SIG-M5 (cell line): ENCODE data around the gene CCNH.

Source experiments
- DNase-seq: peaks from one replicate; lab custom pipeline; 2025; lab: John Stamatoyannopoulos, UW

The CCNH gene

GRCh38 chr5:87412630-87413342 lies at the start of gene CCNH:
Gene CCNH, minus strand, starts transcription at chr5:87412930. Its CDS starts 136 bp downstream, at chr5:87412794.
- peak; percentile 96 for DNase-seq

- DNase-seq = no peak
These were observed 45.0 kb upstream of the CCNH start for GRCh38 chr5:87457706-87458105.

- no peak for DNase-seq
These were observed 41.1 kb upstream of the CCNH start for GRCh38 chr5:87453801-87454200.

- no peak for DNase-seq
These were observed 40.1 kb upstream of the CCNH start for GRCh38 chr5:87452837-87453236.

- DNase-seq = no peak
These were observed 29.7 kb upstream of the CCNH start for GRCh38 chr5:87442419-87442818.

GRCh38 chr5:87438231-87438630 lies 25.5 kb upstream of the CCNH start:
- no peak for DNase-seq

GRCh38 chr5:87437724-87438123 lies 25.0 kb upstream of the CCNH start:
- no peak for DNase-seq

- DNase-seq = no peak
These were observed 22.5 kb upstream of the CCNH start for GRCh38 chr5:87435144-87435694.

- DNase-seq = no peak
These were observed 21.7 kb upstream of the CCNH start for GRCh38 chr5:87434461-87434860.

GRCh38 chr5:87433945-87434344 lies 21.2 kb upstream of the CCNH start:
- no peak for DNase-seq

GRCh38 chr5:87432460-87432859 lies 19.7 kb upstream of the CCNH start:
- no peak for DNase-seq

GRCh38 chr5:87430863-87431457 lies 18.2 kb upstream of the CCNH start:
- DNase-seq = no peak

GRCh38 chr5:87423755-87424154 lies 11.0 kb upstream of the CCNH start:
- DNase-seq = no peak

GRCh38 chr5:87421307-87421706 lies 8.6 kb upstream of the CCNH start:
- no peak for DNase-seq

- DNase-seq = no peak
These were observed 5.8 kb upstream of the CCNH start for GRCh38 chr5:87418506-87418905.

GRCh38 chr5:87413343-87413645 lies 564 bp upstream of the CCNH start:
- DNase-seq = no peak

- DNase-seq = no peak
These were observed 629 bp downstream of the CCNH start for GRCh38 chr5:87411973-87412629.

- no peak for DNase-seq
These were observed 1.2 kb downstream of the CCNH start for GRCh38 chr5:87411586-87411972.

GRCh38 chr5:87410931-87411330 lies 1.8 kb downstream of the CCNH start:
- DNase-seq = no peak

- no peak for DNase-seq
These were observed 4.5 kb downstream of the CCNH start for GRCh38 chr5:87408204-87408603.

GRCh38 chr5:87405472-87406155 lies 7.1 kb downstream of the CCNH start:
- no peak for DNase-seq

- no peak for DNase-seq
These were observed 8.4 kb downstream of the CCNH start for GRCh38 chr5:87404359-87404758.

- DNase-seq = no peak
These were observed 8.8 kb downstream of the CCNH start for GRCh38 chr5:87403899-87404298.
